Keratinocyte (primary cell): ENCODE results near the gene NEIL1. TPM values are rescaled to one million over a fixed set of nuclear protein-coding genes. Genes with fewer than 3 reads are reported as not detected.

ENCODE experiments used
- DNase-seq: peaks from one replicate; pipeline ENCODE4 v3.0.0-alpha.2; 2011; ENCODE audit warnings: low read depth, missing footprints, low spot score
- FAIRE-seq: peaks from 2 replicates; lab custom pipeline; 2011; peaks lifted over from hg19 to GRCh38; lab: Jason Lieb, UNC
- H2AFZ ChIP-seq: 2 replicates; pipeline ENCODE4 v1.6.0; 2012; ENCODE audit warnings: low read length, control low read depth, inconsistent platforms; ENCODE audit not compliant: control insufficient read depth
- H3K27ac ChIP-seq: 2 replicates; pipeline ENCODE4 v1.5.1; 2011; ENCODE audit warnings: low read length; ENCODE audit not compliant: control insufficient read depth, insufficient read depth
- H3K27me3 ChIP-seq: 3 replicates; pipeline ENCODE4 v1.6.0; 2011; ENCODE audit warnings: low read length; ENCODE audit not compliant: control insufficient read depth, insufficient read depth; ENCODE audit errors: extremely low read depth
- H3K36me3 ChIP-seq, 2 experiments: 2 replicates in 1 of 2; 3 replicates in 1 of 2; pipeline ENCODE4 v1.5.1; 2011; ENCODE audit warnings: low read length in 2 of 2, mild to moderate bottlenecking in 1 of 2; ENCODE audit not compliant: control insufficient read depth in 2 of 2, insufficient read depth in 2 of 2; ENCODE audit errors: extremely low read depth in 1 of 2
- H3K4me1 ChIP-seq: 3 replicates; pipeline ENCODE4 v1.5.1; 2011; ENCODE audit warnings: low read length; ENCODE audit not compliant: control insufficient read depth, insufficient read depth; ENCODE audit errors: extremely low read depth
- H3K4me2 ChIP-seq: 3 replicates; pipeline ENCODE4 v1.6.0; 2011; ENCODE audit warnings: low read depth, low read length; ENCODE audit not compliant: control insufficient read depth, insufficient read depth; ENCODE audit errors: extremely low read depth
- H3K4me3 ChIP-seq, 3 experiments: fragments of 200-600 bp in 1 of 3; sonication (generic) in 1 of 3; 2 replicates in 2 of 3; 3 replicates in 1 of 3; pipeline ENCODE4 v1.5.1; 2011 to 2016; ENCODE audit warnings: low read length in 3 of 3, mild to moderate bottlenecking in 3 of 3, control low read depth in 2 of 3, inconsistent platforms in 1 of 3, low read depth in 1 of 3, mixed read lengths in 1 of 3, mixed run types in 1 of 3, moderate library complexity in 1 of 3; ENCODE audit not compliant: control insufficient read depth in 2 of 3, insufficient read depth in 2 of 3; ENCODE audit errors: extremely low read depth in 1 of 3
- H3K79me2 ChIP-seq: 2 replicates; pipeline ENCODE4 v1.6.0; 2012; ENCODE audit warnings: low read length; ENCODE audit not compliant: control insufficient read depth, insufficient read depth
- H3K9ac ChIP-seq: 3 replicates; pipeline ENCODE4 v1.6.0; 2011; ENCODE audit warnings: low read length; ENCODE audit not compliant: control insufficient read depth, insufficient read depth; ENCODE audit errors: extremely low read depth
- H3K9me1 ChIP-seq: 3 replicates; pipeline ENCODE4 v1.6.0; 2011; ENCODE audit warnings: low read length; ENCODE audit not compliant: control insufficient read depth, insufficient read depth; ENCODE audit errors: extremely low read depth
- H3K9me3 ChIP-seq: 2 replicates; pipeline ENCODE4 v1.5.1; 2012; ENCODE audit warnings: low read depth, low read length; ENCODE audit not compliant: control insufficient read depth
- H4K20me1 ChIP-seq: 3 replicates; pipeline ENCODE4 v1.6.0; 2011; ENCODE audit warnings: low read length; ENCODE audit not compliant: control insufficient read depth, insufficient read depth; ENCODE audit errors: extremely low read depth
- CTCF ChIP-seq, 3 experiments: IDR thresholded peaks in 1 of 3; conservative IDR thresholded peaks in 1 of 3; optimal IDR thresholded peaks in 1 of 3; 2 replicates in 2 of 3; 3 replicates in 1 of 3; pipeline versions ENCODE3 to v1.5.1; 2011; ENCODE audit warnings: low read length in 3 of 3, mild to moderate bottlenecking in 3 of 3, moderate library complexity in 2 of 3, control low read depth in 1 of 3, inconsistent platforms in 1 of 3; ENCODE audit not compliant: insufficient read depth in 2 of 3; ENCODE audit errors: extremely low read depth in 1 of 3
- EZH2 ChIP-seq: IDR thresholded peaks from one replicate; pipeline ENCODE4 v1.6.1; 2012; ENCODE audit warnings: inconsistent platforms, mild to moderate bottlenecking, low read length, moderate library complexity
- dilution Hi-C: fragments of 300-500 bp; cut with MboI; formaldehyde crosslinking; loops from one replicate; pipeline ENCODE4 v1.7.0; 2020; ENCODE audit warnings: low sequenced_read_pairs; ENCODE audit not compliant: extremely low pct_ligation_motif_present
- polyA plus RNA-seq, 5 experiments: library from polyadenylated mRNA; depleted of rRNA in 3 of 5; stranded (reverse) in 3 of 5; stranded (forward) in 1 of 5; unstranded in 1 of 5; fragments of >200 nt; gene quantifications; 1 replicate in 1 of 5; 2 replicates in 3 of 5; 3 replicates in 1 of 5; pipeline versions ENCODE4 v1.2.1 to v1.2.3, GENCODE V29; 2011 to 2012; ENCODE audit warnings: missing spikeins in 2 of 5, low read depth in 1 of 5, low replicate concordance in 1 of 5

Gene NEIL1
- polyA plus RNA-seq, 1 donor (not counting 4 experiments of a cell fraction or from before 2014, with no cell fraction given): 5.5 TPM

- Histone ChIP-seq H3K36me3 (peaks cover 28 to 30% of the 10 kb centered on the region in 2 experiments), H3K4me2 (no peak overlapping the region), H3K9me3 (no peaks in the 10 kb centered on the region), H3K9me1 (no peaks in the 10 kb centered on the region), H2AFZ (no peak overlapping the region), H3K4me3 (no peak overlapping the region), H4K20me1 (peaks cover 5% of the 10 kb centered on the region), H3K9ac (no peak overlapping the region), H3K27ac (no peak overlapping the region), H3K27me3 (no peaks in the 10 kb centered on the region), H3K79me2 (no peaks in the 10 kb centered on the region), H3K4me1 (no peaks in the 10 kb centered on the region)
- no peak for TF ChIP-seq EZH2
- dilution Hi-C loops: no loop called here
- FAIRE-seq: no peak
- DNase-seq: no peak
Measured at GRCh38 chr15:75397494-75397893, 50.7 kb downstream of the NEIL1 start.

GRCh38 chr15:75403892-75404291 lies 57.1 kb downstream of the NEIL1 start:
- Histone ChIP-seq H3K4me2 (no peak overlapping the region), H3K9me1 (no peaks in the 10 kb centered on the region), H3K4me1 (no peaks in the 10 kb centered on the region), H3K9ac (no peak overlapping the region), H4K20me1 (no peaks in the 10 kb centered on the region), H3K79me2 (no peaks in the 10 kb centered on the region), H3K36me3 (peaks cover 19 to 21% of the 10 kb centered on the region in 2 experiments), H3K4me3 (no peak overlapping the region), H3K27me3 (no peaks in the 10 kb centered on the region), H3K27ac (no peak overlapping the region), H3K9me3 (no peaks in the 10 kb centered on the region), H2AFZ (no peak overlapping the region)
- FAIRE-seq (no peak), DNase-seq (no peak)
- no peak for TF ChIP-seq CTCF (optimal IDR thresholded peaks at IDR 0.05 in 1 of 3, IDR thresholded peaks at IDR 0.05 in 1 of 3, conservative IDR thresholded peaks at IDR 0.05 in 1 of 3; ENCODE audit: extremely low read depth in 1 of 3, insufficient read depth in 2 of 3, low read length in 3 of 3)
- no peak for TF ChIP-seq EZH2
- dilution Hi-C loops: no loop called here

Other genes starting within 250 kb of the NEIL1 start
- gene C15orf39, start 145.2 kb upstream of the NEIL1 start, polyA plus RNA-seq: 1.8 to 5.3 TPM (median 2.1 TPM) in 3 replicates
- not detected in 3 replicates for gene GOLGA6C, start 88.7 kb upstream of the NEIL1 start, polyA plus RNA-seq
- gene GOLGA6D, start 64.2 kb upstream of the NEIL1 start, polyA plus RNA-seq: 0.03 TPM in 1 of 3 replicates, not detected in the others
- 48.2 to 87.2 TPM (median 53.0 TPM) in 3 replicates for gene COMMD4, start 11.0 kb upstream of the NEIL1 start, polyA plus RNA-seq
- 35.4 to 63.0 TPM (median 42.3 TPM) in 3 replicates for gene MAN2C1, start 21.6 kb downstream of the NEIL1 start, polyA plus RNA-seq
- 12.4 to 26.1 TPM (median 19.4 TPM) in 3 replicates for gene SIN3A, start 104.7 kb downstream of the NEIL1 start, polyA plus RNA-seq
- 32.8 to 45.9 TPM (median 34.7 TPM) in 3 replicates for gene PTPN9, start 232.3 kb downstream of the NEIL1 start, polyA plus RNA-seq